Kidney (tissue), 14 donors: ENCODE measurements around the gene MKRN1. TPM values are rescaled to one million over a fixed set of nuclear protein-coding genes. Genes with fewer than 3 reads are reported as not detected.

ENCODE experiments used
- DNase-seq, 5 donors: peaks; one replicate each; pipeline ENCODE4 v3.0.0-alpha.2; 2013 to 2020
- FAIRE-seq: peaks from 2 replicates; lab custom pipeline; 2012; peaks lifted over from hg19 to GRCh38; lab: Jason Lieb, UNC
- H3K27ac ChIP-seq, 2 donors: one replicate each; pipeline ENCODE4 v1.7.0; 2013; ENCODE audit warnings: low read depth in 2 of 2, low read length in 2 of 2, inconsistent platforms in 1 of 2
- H3K27me3 ChIP-seq: one replicate; pipeline ENCODE4 v1.7.1; 2013; ENCODE audit warnings: low read length, inconsistent platforms; ENCODE audit not compliant: control insufficient read depth, insufficient read depth
- H3K36me3 ChIP-seq, 3 donors: one replicate each; pipeline versions ENCODE4 v1.7.0 to v1.7.1; 2013; ENCODE audit warnings: low read length in 3 of 3, control low read depth in 1 of 3, inconsistent platforms in 1 of 3; ENCODE audit not compliant: insufficient read depth in 3 of 3, control insufficient read depth in 2 of 3
- H3K4me1 ChIP-seq, 3 donors: one replicate each; pipeline versions ENCODE4 v1.7.0 to v1.7.1; 2013; ENCODE audit warnings: low read length in 3 of 3, inconsistent platforms in 1 of 3, low read depth in 1 of 3; ENCODE audit not compliant: control insufficient read depth in 2 of 3, insufficient read depth in 2 of 3
- H3K4me3 ChIP-seq, 3 donors: one replicate each; pipeline versions ENCODE4 v1.7.0 to v1.8.1; 2013; ENCODE audit warnings: low read length in 3 of 3, control low read depth in 1 of 3, inconsistent platforms in 1 of 3
- H3K9ac ChIP-seq, 3 donors: one replicate each; pipeline versions ENCODE4 v1.7.0 to v1.7.1; 2013; ENCODE audit warnings: low read length in 3 of 3, control low read depth in 1 of 3, inconsistent platforms in 1 of 3
- H3K9me3 ChIP-seq, 3 donors: one replicate each; pipeline versions ENCODE4 v1.7.0 to v1.7.1; 2013; ENCODE audit warnings: low read length in 3 of 3, control low read depth in 1 of 3, inconsistent platforms in 1 of 3; ENCODE audit not compliant: control insufficient read depth in 2 of 3, insufficient read depth in 1 of 3
- intact Hi-C: fragments of 100-400 bp; cut with DNase I; formaldehyde crosslinking; loops from one replicate; pipeline ENCODE4 v1.11.1; 2022
- polyA plus RNA-seq: library from polyadenylated mRNA; stranded (reverse); fragments of 350-450 nt; fragmentation: Illumina TruSeq; extraction: RNeasy Lipid Tissue Mini Kit (QIAGEN cat#74804); gene quantifications from one replicate; pipeline ENCODE4 v1.2.3, GENCODE V29; 2014; ENCODE audit warnings: low read depth, low replicate concordance; ENCODE audit not compliant: insufficient read depth
- total RNA-seq: library from RNA; stranded (reverse); fragmentation: NEBNext Ultra II Directional; extraction: Animal tissue kit (Norgen Biotek cat#: 25700); gene quantifications from one replicate; pipeline ENCODE4 v1.2.1, GENCODE V29; 2021
- TF ChIP-seq, protein P1 (sequence below): IDR thresholded peaks from 3 replicates; pipeline ENCODE4 v1.5.1; 2012; ENCODE audit warnings: mild to moderate bottlenecking, moderate library complexity, borderline replicate concordance; ENCODE audit not compliant: insufficient read depth; ENCODE audit errors: extremely low read depth
- donor health status: control.
- donor health status: control.
- donor health status: control.
- donor health status: control.
- donor health status: control.
- donor health status: DM: yes; HTN: yes; CAD: no.
- donor health status: Normal renal cell carcinoma (clear cell type).

The MKRN1 gene
- total and polyA plus RNA-seq, 2 donors from 2014 or later, result 48.8 to 106 TPM

DNA sequence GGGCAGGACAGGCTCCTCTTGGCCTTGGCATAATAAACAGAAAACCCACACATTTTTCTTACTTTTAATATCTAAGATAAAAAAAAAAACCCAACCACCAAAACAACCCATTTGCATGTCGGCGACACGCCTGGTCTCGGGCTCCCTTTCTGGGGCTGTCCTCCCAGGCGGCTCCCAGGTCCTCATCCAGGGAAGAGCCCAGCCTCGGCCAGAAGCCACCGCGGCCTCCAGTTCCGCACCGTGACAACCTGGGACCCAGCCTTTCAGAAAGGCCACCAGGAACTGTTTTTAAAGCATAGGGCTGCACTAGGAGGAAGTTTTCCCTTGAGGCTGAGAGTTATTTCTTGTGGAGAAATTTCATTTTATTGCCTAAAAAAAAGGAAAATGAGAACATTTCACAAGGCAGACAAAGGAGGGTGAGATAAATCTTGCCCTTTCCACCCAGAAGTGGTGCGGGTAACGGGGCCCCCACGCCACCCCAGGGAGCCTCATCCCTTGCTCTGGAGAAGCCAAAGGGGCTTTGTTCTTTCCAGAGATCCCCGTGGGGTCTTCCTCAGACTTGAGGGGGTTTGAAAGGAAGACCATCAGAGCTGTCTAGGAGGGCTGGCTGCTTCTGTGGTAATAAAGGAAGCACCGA, 39.2 kb upstream of the MKRN1 start:
- TF ChIP-seq, protein P1, sequence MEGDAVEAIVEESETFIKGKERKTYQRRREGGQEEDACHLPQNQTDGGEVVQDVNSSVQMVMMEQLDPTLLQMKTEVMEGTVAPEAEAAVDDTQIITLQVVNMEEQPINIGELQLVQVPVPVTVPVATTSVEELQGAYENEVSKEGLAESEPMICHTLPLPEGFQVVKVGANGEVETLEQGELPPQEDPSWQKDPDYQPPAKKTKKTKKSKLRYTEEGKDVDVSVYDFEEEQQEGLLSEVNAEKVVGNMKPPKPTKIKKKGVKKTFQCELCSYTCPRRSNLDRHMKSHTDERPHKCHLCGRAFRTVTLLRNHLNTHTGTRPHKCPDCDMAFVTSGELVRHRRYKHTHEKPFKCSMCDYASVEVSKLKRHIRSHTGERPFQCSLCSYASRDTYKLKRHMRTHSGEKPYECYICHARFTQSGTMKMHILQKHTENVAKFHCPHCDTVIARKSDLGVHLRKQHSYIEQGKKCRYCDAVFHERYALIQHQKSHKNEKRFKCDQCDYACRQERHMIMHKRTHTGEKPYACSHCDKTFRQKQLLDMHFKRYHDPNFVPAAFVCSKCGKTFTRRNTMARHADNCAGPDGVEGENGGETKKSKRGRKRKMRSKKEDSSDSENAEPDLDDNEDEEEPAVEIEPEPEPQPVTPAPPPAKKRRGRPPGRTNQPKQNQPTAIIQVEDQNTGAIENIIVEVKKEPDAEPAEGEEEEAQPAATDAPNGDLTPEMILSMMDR, result no peak
- no peaks in the 10 kb centered on the region for H3K9me3 ChIP-seq
- FAIRE-seq, result no peak
- H3K4me3 ChIP-seq, result no peak overlapping the region
- intact Hi-C loops, result loop anchor here (5.0 kb wide), 1 partner anchor 134 kb away; no protein-coding TSS in a partner anchor
- H3K27ac ChIP-seq, result no peak overlapping the region
- peak overlapping the region in 1 of 3 donors; percentile 34 for H3K9ac ChIP-seq
- no peaks in the 10 kb centered on the region for H3K27me3 ChIP-seq
- no peaks in the 10 kb centered on the region for H3K36me3 ChIP-seq
- no peak for DNase-seq
- H3K4me1 ChIP-seq, result peaks cover 0 to 2% (median 0%) of the 10 kb centered on the region in 3 donors

DNA sequence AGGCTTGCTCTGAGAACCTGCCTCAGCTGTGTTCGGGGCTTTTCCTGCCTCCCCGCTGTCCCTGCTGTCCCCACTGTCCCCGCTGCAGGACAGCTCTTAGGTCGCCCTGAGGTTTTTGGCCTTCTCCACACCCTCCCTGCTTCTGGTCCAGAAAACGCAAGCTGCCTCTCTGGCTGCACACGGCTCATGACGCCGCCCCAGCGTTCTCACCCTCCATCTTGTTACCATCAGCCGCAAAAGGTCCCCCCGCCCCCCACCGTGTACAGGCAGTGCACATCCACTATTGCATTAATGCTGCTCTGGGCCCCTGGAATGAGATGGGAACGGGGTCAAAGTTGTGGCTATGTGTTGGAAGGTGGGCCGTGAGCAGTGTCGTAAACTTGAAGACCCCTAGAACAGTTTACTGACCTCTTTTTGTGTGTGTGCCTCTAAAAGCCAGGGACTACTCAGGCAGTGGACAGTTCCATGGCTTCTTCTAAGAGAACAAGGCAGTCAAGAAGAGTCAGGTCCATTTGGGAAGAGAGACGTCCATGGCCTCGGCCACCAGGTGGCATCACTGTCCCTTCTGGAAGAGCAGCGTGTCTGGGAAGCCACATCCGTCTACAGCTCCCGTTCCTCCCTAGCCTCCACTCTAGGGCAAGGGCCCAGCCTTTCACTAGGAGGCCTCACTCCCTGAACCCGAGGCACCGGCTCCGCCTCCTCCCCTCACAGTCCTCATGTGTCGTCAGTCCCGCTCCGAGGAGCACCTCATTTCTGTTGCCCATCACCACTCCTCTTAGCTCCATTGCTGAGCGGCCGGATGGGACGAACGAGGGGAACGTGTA, 38.5 kb upstream of the MKRN1 start:
- intact Hi-C loops, result loop anchor here (5.0 kb wide), 1 partner anchor 135 kb away; no protein-coding TSS in a partner anchor
- no peaks in the 10 kb centered on the region for H3K9me3 ChIP-seq
- H3K9ac ChIP-seq, result peak overlapping the region in 1 of 3 donors; percentile 34
- no peaks in the 10 kb centered on the region for H3K36me3 ChIP-seq
- peaks cover 0 to 2% (median 0%) of the 10 kb centered on the region in 3 donors for H3K4me1 ChIP-seq
- H3K4me3 ChIP-seq, result no peak overlapping the region
- DNase-seq (peak; percentile 91 to 95 (median 93)), FAIRE-seq (no peak)
- H3K27ac ChIP-seq, result no peak overlapping the region
- TF ChIP-seq, protein P1, result peak; percentile 96
- H3K27me3 ChIP-seq, result no peaks in the 10 kb centered on the region

DNA sequence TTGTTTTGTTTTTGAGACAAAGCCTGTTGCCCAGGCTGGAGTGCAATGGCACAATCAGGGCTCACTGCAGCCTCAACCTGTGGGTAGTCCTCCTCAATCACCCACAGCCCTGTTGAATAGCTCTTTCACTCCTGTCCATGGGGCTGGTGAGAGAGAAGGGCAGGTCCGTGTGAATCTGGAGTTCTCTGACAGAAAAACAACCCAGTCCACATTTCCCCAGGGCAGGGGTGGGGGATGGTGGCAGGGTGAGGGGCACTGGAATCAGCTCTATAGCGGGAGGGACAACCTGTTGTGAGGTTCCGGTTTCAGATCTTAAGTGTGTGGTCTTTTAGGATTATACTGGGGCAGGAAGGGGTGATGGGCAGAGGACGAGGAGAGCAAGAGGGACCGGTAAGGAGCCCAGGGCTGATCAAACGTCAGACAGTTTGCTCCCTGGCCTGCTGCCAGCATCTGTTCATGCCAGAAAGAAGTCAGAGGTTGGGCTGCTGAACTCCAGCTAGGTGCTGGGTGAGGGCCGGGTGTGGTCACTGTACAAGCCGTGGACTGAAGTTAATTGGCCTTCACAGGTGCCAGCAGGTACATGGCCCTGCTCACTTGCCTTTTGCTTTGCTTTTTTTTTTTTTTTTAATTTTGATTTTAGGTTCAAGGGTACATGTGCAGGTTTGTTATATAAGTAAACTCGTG, 33.2 kb upstream of the MKRN1 start:
- Histone ChIP-seq H3K4me1 (peaks cover 0 to 2% (median 0%) of the 10 kb centered on the region in 3 donors), H3K27me3 (no peaks in the 10 kb centered on the region), H3K9ac (no peak overlapping the region), H3K27ac (no peak overlapping the region), H3K36me3 (no peaks in the 10 kb centered on the region), H3K4me3 (no peak overlapping the region), H3K9me3 (no peaks in the 10 kb centered on the region)
- FAIRE-seq, result no peak
- peak in 4 of 5 donors; percentile 26 to 90 (median 41) for DNase-seq
- TF ChIP-seq, protein P1, result no peak
- intact Hi-C loops, result no loop called here
